Activated naive CD8-positive, alpha-beta T cell treated with anti-CD3 and anti-CD28 coated beads, Interleukin-2, amount 50 U/mL, for 24 hours (primary cell): ENCODE data around the gene DDX52.
"Not testable (repeated sequence)": the region's sequence is repeated elsewhere in the genome, so short reads cannot be mapped to it uniquely, and the experiment has no call there.

Source experiments
- ATAC-seq: fragments of 150-1000 bp; cut with Tn5 transposase; one replicate; pipeline ENCODE4 v1.10.0; 2021
- DNase-seq: peaks from one replicate; pipeline ENCODE4 v3.0.0; 2021
- H3K27ac Mint-ChIP-seq: one replicate; pipeline ENCODE4 v1.8.0; 2021; ENCODE audit warnings: mild to moderate bottlenecking, mixed read lengths
- H3K27me3 Mint-ChIP-seq: one replicate; pipeline ENCODE4 v1.8.0; 2021; ENCODE audit warnings: mixed read lengths
- H3K36me3 Mint-ChIP-seq: one replicate; pipeline ENCODE4 v1.8.0; 2021; ENCODE audit warnings: low read depth, mixed read lengths
- H3K4me1 Mint-ChIP-seq: one replicate; pipeline ENCODE4 v1.8.0; 2021; ENCODE audit warnings: mixed read lengths
- H3K4me3 Mint-ChIP-seq: one replicate; pipeline ENCODE4 v1.8.0; 2021; ENCODE audit warnings: mild to moderate bottlenecking, moderate library complexity, mixed read lengths
- H3K9me3 Mint-ChIP-seq: one replicate; pipeline ENCODE4 v1.8.0; 2021; ENCODE audit warnings: mixed read lengths

Gene DDX52

DNA sequence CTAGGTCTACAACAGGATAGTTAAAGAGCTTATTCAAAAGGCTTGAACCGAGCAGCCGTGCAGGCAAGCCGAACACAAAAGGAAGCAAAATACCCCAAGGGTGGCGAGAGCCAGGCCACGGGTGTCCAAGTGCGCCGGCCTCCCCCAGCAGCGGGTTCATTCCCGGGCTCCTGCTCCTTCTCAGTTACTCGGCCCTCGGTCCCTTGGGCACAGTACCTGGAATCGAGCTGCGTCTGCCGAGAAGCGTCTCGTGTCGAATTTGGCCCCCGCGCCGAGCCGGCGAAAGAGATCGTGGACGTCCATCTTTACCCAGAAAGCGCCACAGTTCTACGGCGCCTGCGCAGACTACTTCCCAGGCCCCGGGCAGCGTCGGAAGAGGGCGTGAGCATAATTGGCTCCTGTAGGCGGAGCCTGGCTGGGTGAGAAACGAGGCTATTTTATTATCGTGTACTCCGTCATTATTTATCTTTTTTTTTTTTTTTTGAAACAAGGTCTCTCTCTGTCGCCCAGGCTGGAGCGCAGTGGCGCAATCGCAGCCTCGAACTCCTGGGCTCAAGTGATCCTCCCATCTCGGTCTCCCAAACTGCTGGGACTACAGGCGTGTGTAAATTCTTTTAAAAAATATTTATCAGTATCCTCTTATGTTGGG is at the start of gene DDX52:
Gene DDX52 (minus strand): TSS at position 329 of the 649 bp plus-strand sequence. CDS start 26 bp downstream, at position 303.
- no peaks in the 10 kb centered on the region for H3K9me3 Mint-ChIP-seq
- peaks cover 41% of the 10 kb centered on the region for H3K4me1 Mint-ChIP-seq
- peaks cover 24% of the 10 kb centered on the region for H3K36me3 Mint-ChIP-seq
- ATAC-seq (peak; percentile 96), DNase-seq (peak; percentile 89)
- H3K27ac Mint-ChIP-seq: peak within 1 kb of the TSS; percentile 78
- H3K27me3 Mint-ChIP-seq: peaks cover 39% of the 10 kb centered on the region
- peak within 1 kb of the TSS; percentile 90 for H3K4me3 Mint-ChIP-seq

DNA sequence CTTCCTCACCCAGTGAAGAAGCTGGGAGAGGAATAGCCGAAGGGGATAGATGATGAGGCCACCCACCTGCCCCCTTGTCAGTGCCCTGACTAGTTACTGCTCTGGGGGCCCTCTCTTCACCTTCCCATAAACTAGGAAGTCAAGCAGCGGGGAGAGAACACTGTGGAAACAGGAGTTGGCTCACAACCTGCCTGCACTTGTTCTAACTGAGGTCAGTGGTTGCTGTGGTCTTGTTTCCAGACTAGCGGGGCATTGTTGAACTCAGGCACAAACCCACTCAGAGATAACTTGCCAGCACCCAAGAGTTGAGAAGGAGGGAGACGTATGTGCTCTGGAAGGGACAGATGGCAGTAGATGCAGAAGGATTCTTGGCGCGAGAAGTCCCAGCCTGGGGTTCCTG is 48.6 kb upstream of the DDX52 start:
- H3K27me3 Mint-ChIP-seq: peaks cover 7% of the 10 kb centered on the region
- H3K4me3 Mint-ChIP-seq: no peak overlapping the region
- H3K4me1 Mint-ChIP-seq: peaks cover 5% of the 10 kb centered on the region
- ATAC-seq: peak; percentile 33
- H3K9me3 Mint-ChIP-seq: no peaks in the 10 kb centered on the region
- no peak for DNase-seq
- no peak overlapping the region for H3K27ac Mint-ChIP-seq
- no peaks in the 10 kb centered on the region for H3K36me3 Mint-ChIP-seq

DNA sequence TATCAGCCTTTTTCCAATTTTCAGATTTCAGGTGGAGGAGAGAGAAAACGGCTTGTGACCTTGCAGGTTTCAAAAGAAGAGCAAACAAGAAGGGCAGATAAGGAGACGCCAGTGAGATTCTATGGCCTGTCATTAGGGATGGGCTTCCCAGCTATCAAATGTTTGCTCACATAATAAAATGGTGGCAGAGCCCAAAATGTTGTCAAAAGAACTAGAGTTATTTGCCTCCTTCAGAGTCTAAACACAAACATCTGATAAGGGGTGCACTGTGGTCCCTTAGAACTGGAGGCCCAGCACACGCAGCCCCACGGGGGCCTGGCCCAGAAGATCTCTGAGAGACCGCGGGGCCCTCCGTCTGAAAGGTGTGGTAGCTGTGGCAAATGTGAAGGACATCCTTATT is 46.1 kb upstream of the DDX52 start:
- Mint-ChIP-seq H3K9me3 (no peaks in the 10 kb centered on the region), H3K4me3 (no peak overlapping the region), H3K4me1 (no peaks in the 10 kb centered on the region), H3K27me3 (peaks cover 3% of the 10 kb centered on the region), H3K27ac (no peak overlapping the region), H3K36me3 (no peaks in the 10 kb centered on the region)
- DNase-seq: no peak
- ATAC-seq: no peak

DNA sequence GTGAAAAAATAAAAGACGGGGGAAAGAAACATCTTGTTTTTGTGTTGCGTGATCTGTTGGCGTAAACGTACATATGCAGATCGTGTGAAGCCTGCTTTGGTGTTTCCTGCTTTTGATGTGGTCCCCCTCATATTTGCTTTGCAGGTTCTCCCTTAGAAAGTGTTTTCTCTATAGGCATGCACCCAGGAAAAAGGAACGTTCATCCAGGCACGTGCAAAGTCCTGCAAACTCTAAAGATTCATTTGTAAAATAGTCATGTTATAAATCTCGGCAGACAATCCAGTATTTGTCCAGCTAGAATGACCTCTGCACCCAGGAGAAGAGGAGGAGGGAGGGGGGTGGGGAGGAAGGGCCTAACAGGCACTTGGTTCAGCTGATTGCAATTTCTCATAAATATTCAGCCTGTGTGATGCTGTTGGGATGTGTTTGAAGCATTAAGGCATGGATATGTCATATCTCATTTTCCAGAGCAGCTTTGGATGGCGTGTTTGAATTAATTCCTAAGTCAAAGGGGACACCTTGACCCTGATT is 40.3 kb upstream of the DDX52 start:
- Mint-ChIP-seq H3K4me1 (peaks cover 10% of the 10 kb centered on the region), H3K36me3 (no peaks in the 10 kb centered on the region), H3K4me3 (no peak overlapping the region), H3K9me3 (peaks cover 1% of the 10 kb centered on the region), H3K27me3 (peaks cover 4% of the 10 kb centered on the region), H3K27ac (no peak overlapping the region)
- no peak for DNase-seq
- no peak for ATAC-seq

GRCh38 chr17:37682007-37682406 is 38.8 kb upstream of the DDX52 start:
- no peak for DNase-seq
- peak overlapping the region; percentile 5 for H3K27ac Mint-ChIP-seq
- H3K9me3 Mint-ChIP-seq: peaks cover 4% of the 10 kb centered on the region
- no peak for ATAC-seq
- H3K27me3 Mint-ChIP-seq: peaks cover 7% of the 10 kb centered on the region
- H3K36me3 Mint-ChIP-seq: peaks cover 2% of the 10 kb centered on the region
- H3K4me1 Mint-ChIP-seq: peaks cover 12% of the 10 kb centered on the region
- no peak overlapping the region for H3K4me3 Mint-ChIP-seq

- not testable (repeated sequence) for H3K9me3 Mint-ChIP-seq, H3K4me3 Mint-ChIP-seq, H3K27ac Mint-ChIP-seq, ATAC-seq, DNase-seq, H3K36me3 Mint-ChIP-seq
- peaks cover 13% of the 10 kb centered on the region for H3K27me3 Mint-ChIP-seq
- peaks cover 12% of the 10 kb centered on the region for H3K4me1 Mint-ChIP-seq
These were observed 36.7 kb upstream of the DDX52 start for GRCh38 chr17:37679995-37680394.

DNA sequence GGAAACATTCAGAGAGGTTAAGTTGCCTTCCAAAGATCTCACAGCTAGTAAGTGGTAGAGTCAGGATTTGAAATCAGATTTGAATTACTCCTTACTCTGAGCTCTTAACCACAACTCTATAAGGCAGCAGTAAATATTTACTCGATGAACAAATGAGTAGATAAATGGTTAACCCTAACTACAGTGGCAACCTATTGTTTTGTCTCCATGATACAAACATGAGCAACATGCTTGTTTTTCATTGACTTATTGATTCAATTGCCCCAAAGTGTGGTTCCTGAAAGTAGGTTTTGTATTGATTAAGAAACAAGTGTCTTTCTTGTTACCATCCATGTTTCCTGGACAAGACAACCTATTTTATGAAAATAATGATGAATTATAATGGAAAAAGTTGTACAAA is 34.8 kb upstream of the DDX52 start:
- no peak overlapping the region for H3K4me3 Mint-ChIP-seq

DNA sequence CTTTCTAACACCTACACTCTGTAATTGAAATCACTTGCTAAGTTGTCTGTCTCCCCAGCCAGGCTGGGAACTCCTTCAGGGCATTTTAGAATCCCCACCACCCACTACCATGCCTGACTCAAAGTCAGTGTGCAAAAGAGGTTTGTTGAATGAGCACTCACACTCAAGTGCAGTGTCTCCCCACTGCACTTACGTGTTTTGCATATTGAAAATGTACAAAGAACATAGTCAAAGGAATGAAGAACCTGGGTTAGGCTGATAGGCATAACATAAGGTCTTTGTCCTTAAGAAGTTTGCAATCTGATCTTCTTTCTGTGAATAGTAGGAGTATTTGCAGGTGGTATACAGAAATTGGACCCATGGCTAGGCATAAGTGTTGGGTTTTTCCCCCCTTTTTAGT is 33.8 kb upstream of the DDX52 start:
- Mint-ChIP-seq H3K27me3 (peaks cover 13% of the 10 kb centered on the region), H3K4me3 (no peak overlapping the region), H3K27ac (no peak overlapping the region), H3K9me3 (peaks cover 4% of the 10 kb centered on the region), H3K4me1 (peaks cover 2% of the 10 kb centered on the region), H3K36me3 (peaks cover 2% of the 10 kb centered on the region)
- ATAC-seq (no peak), DNase-seq (no peak)

More for the DNA sequence above, 34.8 kb upstream of the DDX52 start:
- Mint-ChIP-seq H3K27me3 (peaks cover 13% of the 10 kb centered on the region), H3K27ac (no peak overlapping the region), H3K36me3 (peaks cover 2% of the 10 kb centered on the region), H3K9me3 (peaks cover 4% of the 10 kb centered on the region), H3K4me1 (peaks cover 2% of the 10 kb centered on the region)
- DNase-seq (no peak), ATAC-seq (no peak)

- Mint-ChIP-seq H3K4me1 (peaks cover 2% of the 10 kb centered on the region), H3K4me3 (no peak overlapping the region), H3K27me3 (peaks cover 13% of the 10 kb centered on the region), H3K36me3 (peaks cover 2% of the 10 kb centered on the region), H3K9me3 (peaks cover 4% of the 10 kb centered on the region), H3K27ac (no peak overlapping the region)
- DNase-seq (no peak), ATAC-seq (no peak)
These were observed 33.1 kb upstream of the DDX52 start for GRCh38 chr17:37676115-37676925.

DNA sequence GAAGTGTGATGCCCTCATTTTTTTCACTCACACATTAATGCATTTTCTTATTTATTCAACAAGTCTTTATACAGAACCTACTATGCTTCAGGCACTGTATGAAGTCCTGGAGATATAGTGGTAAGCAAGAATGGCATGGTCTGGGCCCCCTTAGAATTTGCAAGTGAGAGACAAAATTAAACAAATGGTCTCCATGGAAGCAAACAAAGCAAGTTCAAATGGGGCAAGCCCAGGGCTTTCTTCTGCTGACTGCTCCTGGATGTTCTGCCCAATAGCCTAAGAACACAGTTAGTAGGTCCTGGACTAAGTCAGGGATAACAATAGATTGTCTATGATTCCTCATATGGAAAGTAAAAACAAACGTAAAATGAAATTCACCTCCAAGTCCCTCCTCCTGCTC is 31.3 kb upstream of the DDX52 start:
- H3K4me3 Mint-ChIP-seq: no peak overlapping the region
- no peak for DNase-seq
- peaks cover 4% of the 10 kb centered on the region for H3K9me3 Mint-ChIP-seq
- no peak overlapping the region for H3K27ac Mint-ChIP-seq
- peaks cover 2% of the 10 kb centered on the region for H3K4me1 Mint-ChIP-seq
- ATAC-seq: no peak
- peaks cover 2% of the 10 kb centered on the region for H3K36me3 Mint-ChIP-seq
- H3K27me3 Mint-ChIP-seq: peaks cover 13% of the 10 kb centered on the region

DNA sequence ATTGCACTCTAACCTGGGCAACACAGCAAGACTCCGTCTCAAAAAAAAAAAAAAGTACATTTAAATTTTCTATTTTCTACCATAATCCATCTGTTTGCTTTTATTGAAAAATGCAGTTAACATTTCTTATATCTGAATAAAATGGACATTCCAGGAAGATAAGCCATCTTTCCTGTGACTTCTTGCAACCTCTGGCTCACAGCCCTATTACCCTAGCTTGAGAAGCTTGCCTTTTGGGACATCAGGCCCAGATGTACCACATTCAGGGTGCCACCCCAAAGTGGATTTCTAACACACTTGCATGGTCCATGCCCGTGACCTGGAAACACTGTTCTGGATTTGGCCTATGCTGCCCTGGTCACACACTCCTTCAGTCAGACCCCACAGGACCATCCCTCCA is 30.1 kb upstream of the DDX52 start:
- Mint-ChIP-seq H3K4me1 (peaks cover under 1% of the 10 kb centered on the region), H3K27ac (no peak overlapping the region), H3K27me3 (peaks cover 10% of the 10 kb centered on the region), H3K4me3 (no peak overlapping the region), H3K9me3 (peaks cover 1% of the 10 kb centered on the region), H3K36me3 (peaks cover under 1% of the 10 kb centered on the region)
- ATAC-seq (no peak), DNase-seq (no peak)

DNA sequence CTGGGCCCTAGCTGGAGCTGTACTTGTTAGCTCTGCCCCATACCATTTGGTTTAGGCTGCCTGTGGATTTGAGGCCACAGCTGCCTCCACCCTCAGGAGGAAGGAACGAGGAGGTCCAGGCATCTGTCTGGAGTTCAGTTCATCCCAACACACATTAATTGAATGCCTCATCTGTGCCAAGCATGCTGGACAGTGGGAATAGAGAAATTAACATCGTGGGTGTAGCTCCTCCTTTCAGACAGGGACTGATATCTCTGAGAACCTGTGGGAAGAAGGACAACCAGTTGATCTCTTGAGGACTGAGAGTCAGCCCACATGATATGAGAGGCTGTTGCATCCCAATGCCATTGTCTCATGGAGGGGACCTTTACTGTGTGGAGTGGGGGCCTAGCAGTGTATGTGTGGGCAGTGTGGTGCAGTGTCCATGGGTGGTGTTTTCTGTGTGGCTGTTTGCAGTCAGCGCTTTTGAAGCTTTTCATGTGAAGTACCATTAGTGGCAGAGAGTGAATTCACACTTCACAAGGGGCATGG is 29.4 kb upstream of the DDX52 start:
- peaks cover 8% of the 10 kb centered on the region for H3K27me3 Mint-ChIP-seq
- no peak overlapping the region for H3K27ac Mint-ChIP-seq
- H3K36me3 Mint-ChIP-seq: no peaks in the 10 kb centered on the region
- ATAC-seq (no peak), DNase-seq (no peak)
- H3K4me3 Mint-ChIP-seq: no peak overlapping the region
- H3K9me3 Mint-ChIP-seq: no peaks in the 10 kb centered on the region
- H3K4me1 Mint-ChIP-seq: no peaks in the 10 kb centered on the region

- ATAC-seq (no peak), DNase-seq (no peak)
- Mint-ChIP-seq H3K9me3 (no peaks in the 10 kb centered on the region), H3K27me3 (peaks cover 8% of the 10 kb centered on the region), H3K4me1 (no peaks in the 10 kb centered on the region), H3K36me3 (no peaks in the 10 kb centered on the region), H3K4me3 (no peak overlapping the region), H3K27ac (no peak overlapping the region)
These were observed 28.7 kb upstream of the DDX52 start for GRCh38 chr17:37671824-37672547.

DNA sequence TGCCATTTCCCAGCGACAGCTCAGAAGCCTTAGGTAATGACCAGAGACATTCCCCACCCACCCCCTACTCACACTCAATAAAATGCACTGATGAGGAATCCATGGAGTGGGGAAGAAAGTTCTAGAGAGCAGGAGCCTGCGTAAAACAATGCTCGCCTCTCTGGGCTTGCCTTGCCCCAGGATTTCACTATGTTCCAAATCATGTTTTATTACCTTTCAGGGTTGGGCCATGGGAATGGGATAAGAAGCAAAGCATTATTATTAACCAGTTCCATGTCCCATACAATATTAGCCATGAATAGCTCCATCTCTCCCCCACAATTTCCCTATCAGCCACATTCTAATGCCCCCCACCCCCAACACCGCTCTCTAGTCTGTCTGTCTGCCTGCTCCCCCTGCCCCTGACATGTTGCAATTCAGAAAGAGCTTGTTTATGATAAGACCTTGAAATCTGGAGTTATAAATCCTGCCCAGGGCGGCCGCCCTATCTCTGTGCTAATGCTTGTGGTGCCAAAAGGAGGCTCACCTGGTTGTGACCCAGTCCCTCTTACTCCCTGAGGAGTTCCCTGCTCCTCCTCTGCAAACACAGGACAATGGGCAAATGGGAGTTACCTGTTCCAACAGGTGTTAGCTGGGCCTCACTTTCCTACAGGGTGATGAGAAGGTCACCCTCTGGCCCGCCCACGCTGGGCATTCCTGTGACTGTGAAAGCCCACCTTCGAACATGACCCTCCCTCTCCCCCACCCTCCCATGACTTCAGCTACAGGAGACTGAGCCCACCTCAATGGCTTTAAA is 28.0 kb upstream of the DDX52 start:
- H3K27me3 Mint-ChIP-seq: peaks cover 2% of the 10 kb centered on the region
- DNase-seq (no peak), ATAC-seq (no peak)
- no peaks in the 10 kb centered on the region for H3K9me3 Mint-ChIP-seq
- no peaks in the 10 kb centered on the region for H3K4me1 Mint-ChIP-seq
- no peak overlapping the region for H3K4me3 Mint-ChIP-seq
- no peaks in the 10 kb centered on the region for H3K36me3 Mint-ChIP-seq
- H3K27ac Mint-ChIP-seq: no peak overlapping the region
